ENCODE measurements around the gene CEP170.

The CEP170 gene

GRCh38 chr1:243257189-243257588, 2.1 kb upstream of the CEP170 start:
- TF ChIP-seq, protein P1, sequence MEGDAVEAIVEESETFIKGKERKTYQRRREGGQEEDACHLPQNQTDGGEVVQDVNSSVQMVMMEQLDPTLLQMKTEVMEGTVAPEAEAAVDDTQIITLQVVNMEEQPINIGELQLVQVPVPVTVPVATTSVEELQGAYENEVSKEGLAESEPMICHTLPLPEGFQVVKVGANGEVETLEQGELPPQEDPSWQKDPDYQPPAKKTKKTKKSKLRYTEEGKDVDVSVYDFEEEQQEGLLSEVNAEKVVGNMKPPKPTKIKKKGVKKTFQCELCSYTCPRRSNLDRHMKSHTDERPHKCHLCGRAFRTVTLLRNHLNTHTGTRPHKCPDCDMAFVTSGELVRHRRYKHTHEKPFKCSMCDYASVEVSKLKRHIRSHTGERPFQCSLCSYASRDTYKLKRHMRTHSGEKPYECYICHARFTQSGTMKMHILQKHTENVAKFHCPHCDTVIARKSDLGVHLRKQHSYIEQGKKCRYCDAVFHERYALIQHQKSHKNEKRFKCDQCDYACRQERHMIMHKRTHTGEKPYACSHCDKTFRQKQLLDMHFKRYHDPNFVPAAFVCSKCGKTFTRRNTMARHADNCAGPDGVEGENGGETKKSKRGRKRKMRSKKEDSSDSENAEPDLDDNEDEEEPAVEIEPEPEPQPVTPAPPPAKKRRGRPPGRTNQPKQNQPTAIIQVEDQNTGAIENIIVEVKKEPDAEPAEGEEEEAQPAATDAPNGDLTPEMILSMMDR (conservative IDR thresholded peaks at IDR 0.05), result no peak
- H3K27ac ChIP-seq, result peak overlapping the region; percentile 97

DNA sequence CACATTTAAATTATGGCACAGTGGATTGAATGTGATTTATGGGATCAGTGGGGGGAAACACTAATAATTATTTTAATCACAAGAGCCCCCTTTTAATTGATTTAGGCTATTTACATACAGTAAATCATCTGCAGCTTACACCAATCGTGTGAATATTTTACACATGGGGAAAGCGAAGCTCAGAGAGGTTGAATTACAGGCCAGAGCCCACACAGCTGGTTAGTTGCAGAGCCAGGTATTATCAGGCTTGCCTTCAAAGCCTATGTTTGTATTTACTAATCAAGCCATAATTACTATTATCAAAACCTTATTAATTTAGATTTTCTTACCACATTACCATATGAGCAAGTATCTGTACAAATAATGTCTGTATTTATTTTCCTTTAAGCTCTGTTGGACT, 1.5 kb upstream of the CEP170 start:
- TF ChIP-seq, protein P1 (conservative IDR thresholded peaks at IDR 0.05), result no peak
- H3K27ac ChIP-seq, result peak overlapping the region; percentile 97

- TF ChIP-seq, protein P1 (conservative IDR thresholded peaks at IDR 0.05), result no peak
- peak within 1 kb of the TSS; percentile 97 for H3K27ac ChIP-seq
Measured at GRCh38 chr1:243255791-243256512, 871 bp upstream of the CEP170 start, which contains the start of gene SDCCAG8. Gene SDCCAG8 (plus strand): TSS chr1:243256041. CDS start chr1:243256174, 133 bp downstream.

- peak overlapping the region; percentile 97 for H3K27ac ChIP-seq
- TF ChIP-seq, protein P1 (conservative IDR thresholded peaks at IDR 0.05), result no peak
Measured at GRCh38 chr1:243254233-243254926, 701 bp downstream of the CEP170 start.

- TF ChIP-seq, protein P1 (conservative IDR thresholded peaks at IDR 0.05), result no peak
- H3K27ac ChIP-seq, result peak overlapping the region; percentile 97
Measured at GRCh38 chr1:243253926-243254232, 1.2 kb downstream of the CEP170 start.

GRCh38 chr1:243253211-243253925, 1.7 kb downstream of the CEP170 start:
- peak overlapping the region; percentile 97 for H3K27ac ChIP-seq

More at GRCh38 chr1:243253211-243253925, 1.7 kb downstream of the CEP170 start:
- TF ChIP-seq, protein P1 (conservative IDR thresholded peaks at IDR 0.05), result no peak
